HepG2 (cell line): ENCODE results near the gene RABGGTA. TPM values are rescaled to one million over a fixed set of nuclear protein-coding genes. Genes with fewer than 3 reads are reported as not detected.

Experiments
- CENPT ChIP-seq: sonication (generic); formaldehyde crosslinking; IDR thresholded peaks from 2 replicates; pipeline ENCODE4 v1.8.0; 2022; ENCODE audit warnings: low read depth, mild to moderate bottlenecking, moderate library complexity, missing genetic modification reagents
- DRAP1 ChIP-seq: IDR thresholded peaks from 2 replicates; pipeline ENCODE4 v1.6.1; 2016; ENCODE audit warnings: missing genetic modification reagents, missing compliant biosample characterization
- EP300 ChIP-seq, 3 experiments: sonication (generic) in 1 of 3; formaldehyde crosslinking in 1 of 3; IDR thresholded peaks; 2 replicates each; pipeline versions ENCODE4 v1.5.1 to v1.6.1; 2011 to 2020; ENCODE audit warnings: low read depth in 2 of 3, low read length in 2 of 3, borderline replicate concordance in 1 of 3, improper control_type of control experiment in 1 of 3, mild to moderate bottlenecking in 1 of 3, missing genetic modification reagents in 1 of 3, moderate library complexity in 1 of 3
- ETS1 ChIP-seq: sonication (generic); formaldehyde crosslinking; IDR thresholded peaks from 2 replicates; pipeline ENCODE4 v1.4.0; 2020; ENCODE audit warnings: missing genetic modification reagents
- FOXA1 ChIP-seq, 2 experiments: fragments of 450-650 bp in 1 of 2; sonication (generic) in 1 of 2; formaldehyde crosslinking in 1 of 2; IDR thresholded peaks; 2 replicates each; pipeline versions ENCODE4 v1.4.0 to v1.6.1; 2016 to 2020; ENCODE audit warnings: missing genetic modification reagents in 1 of 2
- HBP1 ChIP-seq: IDR thresholded peaks from 2 replicates; pipeline ENCODE4 v1.6.1; 2016; ENCODE audit warnings: low read depth, control low read depth
- KDM1A ChIP-seq: IDR thresholded peaks from 2 replicates; pipeline ENCODE4 v1.6.1; 2016; ENCODE audit warnings: missing compliant biosample characterization
- KDM6A ChIP-seq: IDR thresholded peaks from 2 replicates; pipeline ENCODE4 v1.6.1; 2016; ENCODE audit warnings: low read depth
- MYNN ChIP-seq: sonication (generic); formaldehyde crosslinking; IDR thresholded peaks from 2 replicates; pipeline ENCODE4 v1.4.0; 2020; ENCODE audit warnings: mild to moderate bottlenecking, low read depth, missing genetic modification reagents
- NFATC3 ChIP-seq: sonication (generic); formaldehyde crosslinking; IDR thresholded peaks from 2 replicates; pipeline ENCODE4 v1.5.1; 2020; ENCODE audit warnings: mild to moderate bottlenecking, missing genetic modification reagents
- NR0B2 ChIP-seq: sonication (generic); formaldehyde crosslinking; IDR thresholded peaks from 2 replicates; pipeline ENCODE4 v1.4.0; 2020; ENCODE audit warnings: mild to moderate bottlenecking, missing genetic modification reagents
- PAX8 ChIP-seq: sonication (generic); formaldehyde crosslinking; IDR thresholded peaks from 2 replicates; pipeline ENCODE4 v1.8.0; 2022; ENCODE audit warnings: mild to moderate bottlenecking, missing genetic modification reagents, borderline replicate concordance
- SATB2 ChIP-seq: sonication (generic); formaldehyde crosslinking; IDR thresholded peaks from 2 replicates; pipeline ENCODE4 v1.5.0; 2020; ENCODE audit warnings: missing genetic modification reagents
- SMARCC2 ChIP-seq: fragments of 450-650 bp; IDR thresholded peaks from 2 replicates; pipeline ENCODE4 v1.6.1; 2017; ENCODE audit warnings: antibody characterized with exemption, mild to moderate bottlenecking
- TP53 ChIP-seq: sonication (generic); formaldehyde crosslinking; conservative IDR thresholded peaks from 2 replicates; pipeline ENCODE4 v1.4.0; 2020; ENCODE audit warnings: missing genetic modification reagents
- YEATS4 ChIP-seq: sonication (generic); formaldehyde crosslinking; IDR thresholded peaks from 2 replicates; pipeline ENCODE4 v1.4.0; 2020; ENCODE audit warnings: missing genetic modification reagents, borderline replicate concordance
- ZNF280B ChIP-seq: sonication (generic); formaldehyde crosslinking; IDR thresholded peaks from 2 replicates; pipeline ENCODE4 v1.5.0; 2020; ENCODE audit warnings: missing genetic modification reagents, mild to moderate bottlenecking, borderline replicate concordance
- ZNF337 ChIP-seq: sonication (generic); formaldehyde crosslinking; IDR thresholded peaks from 2 replicates; pipeline ENCODE4 v1.5.1; 2020; ENCODE audit warnings: missing genetic modification reagents, low read depth, mild to moderate bottlenecking, borderline replicate concordance
- ZNF441 ChIP-seq: sonication (generic); formaldehyde crosslinking; IDR thresholded peaks from 2 replicates; pipeline ENCODE4 v1.7.0; 2021; ENCODE audit warnings: missing genetic modification reagents, borderline replicate concordance
- polyA plus RNA-seq, 8 experiments: library from polyadenylated mRNA; depleted of rRNA in 3 of 8; stranded (reverse) in 7 of 8; unstranded in 1 of 8; fragments of >200 nt; fragmentation: Illumina TruSeq in 4 of 8; extraction: Trizol in 4 of 8; gene quantifications; 2 replicates each; pipeline versions ENCODE4 v1.2.1 to v1.2.3, GENCODE V29; 2011 to 2016; ENCODE audit warnings: low read depth in 4 of 8, missing spikeins in 1 of 8, mixed read lengths in 1 of 8; ENCODE audit not compliant: insufficient read depth in 1 of 8
- total RNA-seq, 5 experiments: library from RNA; depleted of rRNA; stranded (reverse); fragments of >200 nt; fragmentation: Illumina TruSeq; extraction: Trizol; gene quantifications; 2 replicates each; pipeline ENCODE4 v1.2.3, GENCODE V29; 2016; ENCODE audit warnings: low read depth in 1 of 5

Gene RABGGTA
- total and polyA plus RNA-seq, 2 of the 13 experiments (the other 11 are each of a cell fraction or from before 2014, with no cell fraction given): 57.9 to 90.8 TPM

- no peak; the same call in none of the 2 replicates for TF ChIP-seq TP53 (CRISPR knock-in tag)
- peak; percentile 88 for TF ChIP-seq NR0B2 (CRISPR knock-in tag)
- peak; percentile 98 for TF ChIP-seq NFATC3 (CRISPR knock-in tag)
- TF ChIP-seq DRAP1 (CRISPR knock-in tag): peak; percentile 92
- TF ChIP-seq ZNF280B (CRISPR knock-in tag): peak; percentile 97
- TF ChIP-seq EP300 (IDR thresholded peaks at IDR 0.05; ENCODE audit: low read depth in 2 of 2, low read length in 2 of 2): peak; percentile 63 to 81; a peak in 3 of 4 replicates
- peak; percentile 63; the same call in 1 of the 2 replicates for TF ChIP-seq EP300 (CRISPR knock-in tag; IDR thresholded peaks at IDR 0.05; ENCODE audit: borderline replicate concordance)
- 0 out of 2 replicates have a peak, but pooled peaks have one; percentile 11 for TF ChIP-seq KDM6A (CRISPR knock-in tag)
- TF ChIP-seq KDM1A (CRISPR knock-in tag): peak; percentile 6; the same call in 1 of the 2 replicates
- TF ChIP-seq ZNF441 (CRISPR knock-in tag): no peak; the same call in none of the 2 replicates
- peak; percentile 98 for TF ChIP-seq HBP1 (CRISPR knock-in tag)
- TF ChIP-seq ZNF337 (CRISPR knock-in tag): peak; percentile 99
- no peak; the same call in 1 of the 2 replicates for TF ChIP-seq MYNN (CRISPR knock-in tag)
- TF ChIP-seq YEATS4 (CRISPR knock-in tag): peak; percentile 99
- peak; percentile 97 for TF ChIP-seq ETS1 (CRISPR knock-in tag)
- TF ChIP-seq SATB2: peak; percentile 96; the same call in 1 of the 2 replicates
- peak; percentile 94; the same call in 1 of the 2 replicates for TF ChIP-seq SMARCC2
- no peak for TF ChIP-seq FOXA1 (IDR thresholded peaks at IDR 0.05)
- peak; percentile 51; the same call in 1 of the 2 replicates for TF ChIP-seq FOXA1 (CRISPR knock-in tag; IDR thresholded peaks at IDR 0.05)
- peak; percentile 11; the same call in 1 of the 2 replicates for TF ChIP-seq CENPT
- peak; percentile 98 for TF ChIP-seq PAX8 (CRISPR knock-in tag)
Measured at GRCh38 chr14:24299255-24300191, 28.1 kb upstream of the RABGGTA start, which contains the start of the genes DHRS1 and NOP9 (continued).
